ENCODE results near the gene VWF.
"Not testable (repeated sequence)": the region's sequence is repeated elsewhere in the genome, so short reads cannot be mapped to it uniquely, and the experiment has no call there.

Gene VWF

GRCh38 chr12:6145564-6145963 lies 21.1 kb upstream of the VWF start:
- no peak for DNase-seq (ENCODE audit: low read depth)

DNA sequence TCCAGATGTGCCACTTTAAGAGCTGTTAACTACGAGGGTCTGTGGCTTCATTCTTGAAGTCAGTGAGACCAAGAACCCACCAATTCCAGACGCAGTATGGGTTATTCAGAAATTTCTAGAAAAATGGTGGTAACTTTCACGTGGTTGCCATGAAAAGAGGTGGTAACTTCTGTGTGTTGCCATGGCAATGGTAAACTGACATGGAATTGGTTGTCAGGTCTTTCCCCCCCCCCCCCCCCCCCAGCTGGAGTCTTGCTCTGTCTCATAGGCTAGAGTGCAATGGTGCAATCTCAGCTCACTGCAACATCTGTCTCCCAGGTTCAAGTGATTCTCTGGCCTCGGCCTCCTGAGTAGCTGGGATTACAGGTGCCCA lies 18.8 kb upstream of the VWF start:
- DNase-seq (ENCODE audit: low read depth), result no peak

- not testable (repeated sequence) for DNase-seq (ENCODE audit: low read depth)
These were observed 18.2 kb upstream of the VWF start for GRCh38 chr12:6142368-6143302.

- DNase-seq (ENCODE audit: low read depth), result not testable (repeated sequence)
These were observed 17.4 kb upstream of the VWF start for GRCh38 chr12:6141731-6142367.

DNA sequence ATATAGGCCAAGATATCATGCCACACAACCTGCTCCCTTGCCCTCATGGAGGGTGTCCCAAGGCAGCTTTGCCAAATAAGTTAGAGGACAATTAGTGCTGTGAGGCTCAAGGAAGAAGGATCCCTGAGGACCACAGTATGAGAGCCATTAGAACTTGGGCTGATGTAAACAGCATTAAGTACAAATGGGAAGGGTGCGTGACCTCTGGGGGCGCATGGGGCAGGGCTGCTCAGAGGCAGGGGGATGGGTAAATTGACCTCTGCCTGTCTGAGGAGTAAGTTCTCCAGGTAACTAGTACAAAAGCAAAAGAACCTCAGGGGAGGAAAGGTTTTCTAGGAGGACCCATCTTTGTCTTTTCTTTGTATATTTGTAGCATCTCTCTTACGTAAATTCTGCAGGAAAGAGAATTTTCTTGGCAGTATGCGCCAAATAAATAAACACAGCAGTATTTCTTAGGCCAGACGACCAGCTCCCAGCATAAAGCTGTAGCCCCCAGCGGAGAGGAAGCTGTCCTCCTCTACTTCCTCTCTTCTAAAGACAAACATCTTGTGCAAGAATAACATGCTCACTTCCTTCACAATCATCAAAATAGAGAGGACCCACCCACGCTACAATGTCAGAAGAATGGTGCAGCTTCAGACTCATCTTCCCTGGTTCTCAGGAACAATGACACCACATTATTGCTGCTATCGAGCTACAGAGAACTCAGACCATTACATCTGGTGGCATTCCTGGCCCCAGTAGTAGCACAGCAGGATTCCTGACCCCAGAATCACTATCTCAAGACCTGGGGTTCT lies 16.4 kb upstream of the VWF start:
- no peak for DNase-seq (ENCODE audit: low read depth)

DNA sequence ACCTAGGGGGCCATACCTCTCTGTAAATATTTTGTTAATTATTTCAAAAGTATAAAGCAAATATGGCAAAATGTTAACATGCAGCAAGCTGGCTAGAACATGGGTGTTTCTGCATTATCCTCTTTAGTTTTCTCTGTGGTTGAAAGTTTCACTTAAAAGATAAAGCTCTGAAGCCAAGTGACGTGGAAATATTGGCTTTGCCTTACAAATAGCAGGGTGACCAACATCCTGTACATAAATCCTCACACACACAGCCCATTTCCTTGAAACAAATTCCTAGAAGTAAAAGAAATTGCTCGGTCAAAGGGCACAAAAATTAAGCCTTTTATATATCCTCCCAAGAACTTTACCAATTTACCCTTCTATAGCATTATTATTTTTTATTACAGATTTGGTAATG lies 10.6 kb upstream of the VWF start:
- no peak for DNase-seq (ENCODE audit: low read depth)

DNA sequence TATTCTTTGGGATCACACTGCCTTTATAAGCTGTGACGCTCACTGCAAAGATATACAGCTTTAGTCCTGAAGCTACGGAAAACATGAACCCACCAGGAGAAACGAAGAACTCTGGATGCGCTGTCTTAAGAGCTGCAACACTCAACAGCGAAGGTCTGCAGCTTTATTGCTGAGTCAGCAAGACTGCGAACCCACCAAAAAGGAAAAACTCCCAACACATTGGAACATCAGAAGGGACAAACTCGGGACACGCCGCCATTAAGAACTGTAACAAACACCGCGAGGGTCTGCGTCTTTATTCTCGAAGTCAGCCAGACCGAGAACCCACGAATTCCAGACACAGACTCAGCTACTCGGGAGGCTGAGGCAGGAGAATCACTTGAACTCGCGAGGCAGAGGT lies 9.2 kb upstream of the VWF start:
- DNase-seq (ENCODE audit: low read depth), result no peak

DNA sequence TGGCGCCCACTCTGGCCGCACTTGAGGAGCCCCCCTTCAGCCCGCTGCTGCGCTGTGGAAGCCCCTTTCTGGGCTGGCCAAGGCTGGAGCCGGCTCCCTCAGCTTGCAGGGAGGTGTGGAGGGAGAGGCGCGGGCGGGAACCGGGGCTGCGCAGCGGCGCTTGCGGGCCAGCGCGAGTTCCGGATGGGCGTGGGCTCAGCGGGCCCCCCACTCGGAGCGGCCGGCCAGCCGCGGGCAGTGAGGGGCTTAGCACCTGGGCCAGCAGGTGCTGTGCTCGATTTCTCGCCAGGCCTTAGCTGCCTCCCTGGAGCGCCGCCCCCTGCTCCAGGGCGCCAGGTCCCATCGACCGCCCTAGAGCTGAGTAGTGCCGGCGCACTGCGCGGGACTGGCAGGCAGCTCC lies 8.0 kb upstream of the VWF start:
- DNase-seq (ENCODE audit: low read depth), result no peak

DNA sequence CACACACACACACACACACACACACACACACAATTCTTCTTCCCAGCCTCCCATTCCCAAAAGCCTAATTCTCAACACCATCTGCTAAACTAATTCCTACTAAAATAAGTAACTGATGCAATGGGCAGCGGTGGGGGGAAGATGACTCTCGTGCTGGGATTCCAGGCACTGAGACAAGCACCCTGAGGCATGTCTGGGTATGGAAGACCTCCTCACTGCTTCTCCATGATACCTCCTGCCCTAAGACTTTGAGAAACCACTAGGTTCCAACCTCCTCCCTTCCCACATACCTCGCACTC lies 789 bp upstream of the VWF start:
- no peak for DNase-seq (ENCODE audit: low read depth)

- DNase-seq (ENCODE audit: low read depth), result no peak
These were observed 1.2 kb downstream of the VWF start for GRCh38 chr12:6123258-6123657.

DNA sequence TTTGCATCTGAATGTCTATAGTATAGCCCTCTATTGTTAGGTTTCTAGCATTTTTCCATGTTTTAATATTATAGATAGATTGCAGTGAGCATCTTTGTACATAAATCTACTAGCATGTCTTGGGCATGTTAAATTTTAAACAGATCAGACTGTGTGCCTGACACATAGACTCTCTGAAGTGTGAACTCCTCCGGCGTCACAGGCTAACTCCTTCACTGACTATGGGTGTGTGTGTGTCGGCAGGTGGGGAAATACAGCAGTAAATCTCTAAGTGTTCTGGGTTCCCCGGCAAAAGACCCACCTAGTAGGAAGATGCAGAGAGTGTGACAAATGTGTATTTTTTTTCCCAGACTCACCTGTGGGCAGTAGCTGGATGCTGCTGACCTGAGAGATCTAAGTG lies 2.3 kb downstream of the VWF start:
- DNase-seq (ENCODE audit: low read depth), result no peak

GRCh38 chr12:6120796-6121473 lies 3.5 kb downstream of the VWF start:
- no peak for DNase-seq (ENCODE audit: low read depth)

DNA sequence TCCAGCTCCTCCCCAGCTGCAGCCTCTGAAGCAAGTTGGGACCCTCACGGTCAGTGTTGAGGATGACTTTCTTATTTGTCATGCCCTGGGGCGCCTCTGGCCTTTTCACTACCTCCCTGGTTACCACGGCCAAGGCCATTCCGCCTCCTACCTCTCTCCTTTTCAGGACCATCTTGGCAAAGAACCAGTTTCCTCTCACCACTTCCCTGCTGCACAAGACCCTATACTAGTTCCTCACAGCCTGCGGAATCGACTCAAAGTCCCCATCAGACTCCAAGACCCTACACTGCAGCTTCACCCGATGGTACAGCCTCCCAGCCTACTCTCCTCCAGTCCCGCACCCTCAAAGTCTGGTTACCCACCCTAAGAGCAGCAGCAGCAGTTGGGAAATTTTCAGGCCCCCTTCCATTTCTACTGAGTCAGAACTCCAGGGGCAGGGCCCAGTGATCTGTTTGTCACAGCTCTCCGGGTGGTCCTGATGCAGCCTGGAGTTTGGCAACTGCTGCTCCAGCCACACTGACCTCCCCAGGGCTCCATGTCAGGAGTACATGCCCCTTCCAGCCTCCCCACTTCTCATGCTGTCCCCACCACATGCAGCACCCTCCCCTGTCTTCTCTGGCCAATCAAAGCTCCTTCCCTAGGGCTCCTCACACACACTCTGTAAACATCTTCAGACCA lies 5.4 kb downstream of the VWF start:
- no peak for DNase-seq (ENCODE audit: low read depth)

- DNase-seq (ENCODE audit: low read depth), result no peak
These were observed 7.9 kb downstream of the VWF start for GRCh38 chr12:6116471-6117021.

DNA sequence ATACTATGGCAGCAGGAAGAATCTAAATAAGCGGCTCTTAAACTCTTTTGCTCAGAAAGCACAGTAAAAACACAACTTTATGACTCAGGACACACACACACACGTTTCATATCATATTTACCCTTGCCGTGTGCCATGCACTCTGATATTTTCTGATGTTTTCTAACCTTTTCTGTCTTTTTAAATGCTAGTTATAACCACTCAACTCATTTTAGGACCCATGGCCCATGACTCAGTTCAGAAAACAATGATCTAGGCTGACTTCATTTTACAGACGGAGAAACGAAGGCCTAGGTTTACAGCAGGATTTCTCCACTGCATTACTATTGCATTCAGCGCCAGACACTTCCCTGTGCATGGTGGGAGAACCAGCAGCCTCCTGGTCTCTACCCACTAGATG lies 9.1 kb downstream of the VWF start:
- no peak for DNase-seq (ENCODE audit: low read depth)

DNA sequence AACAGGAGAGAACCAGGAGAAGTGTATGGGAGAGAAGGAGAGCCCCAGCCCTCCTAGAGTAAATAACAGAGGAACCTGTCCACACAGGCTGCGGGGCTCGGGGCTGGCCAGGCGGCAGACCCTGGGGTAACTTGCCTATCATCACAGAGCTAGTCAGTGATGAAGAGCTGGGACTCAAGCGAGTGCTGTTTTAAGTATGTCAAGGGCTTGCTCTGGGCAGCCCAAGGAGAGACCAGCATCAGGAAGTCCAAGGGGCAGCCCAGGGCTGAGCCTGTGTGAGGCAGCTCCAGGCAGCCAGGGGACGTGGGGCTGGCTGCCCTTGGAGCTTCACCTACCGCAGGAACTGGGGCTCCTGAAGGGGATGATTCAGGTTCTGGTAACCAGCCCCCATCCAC lies 10.0 kb downstream of the VWF start:
- no peak for DNase-seq (ENCODE audit: low read depth)

DNA sequence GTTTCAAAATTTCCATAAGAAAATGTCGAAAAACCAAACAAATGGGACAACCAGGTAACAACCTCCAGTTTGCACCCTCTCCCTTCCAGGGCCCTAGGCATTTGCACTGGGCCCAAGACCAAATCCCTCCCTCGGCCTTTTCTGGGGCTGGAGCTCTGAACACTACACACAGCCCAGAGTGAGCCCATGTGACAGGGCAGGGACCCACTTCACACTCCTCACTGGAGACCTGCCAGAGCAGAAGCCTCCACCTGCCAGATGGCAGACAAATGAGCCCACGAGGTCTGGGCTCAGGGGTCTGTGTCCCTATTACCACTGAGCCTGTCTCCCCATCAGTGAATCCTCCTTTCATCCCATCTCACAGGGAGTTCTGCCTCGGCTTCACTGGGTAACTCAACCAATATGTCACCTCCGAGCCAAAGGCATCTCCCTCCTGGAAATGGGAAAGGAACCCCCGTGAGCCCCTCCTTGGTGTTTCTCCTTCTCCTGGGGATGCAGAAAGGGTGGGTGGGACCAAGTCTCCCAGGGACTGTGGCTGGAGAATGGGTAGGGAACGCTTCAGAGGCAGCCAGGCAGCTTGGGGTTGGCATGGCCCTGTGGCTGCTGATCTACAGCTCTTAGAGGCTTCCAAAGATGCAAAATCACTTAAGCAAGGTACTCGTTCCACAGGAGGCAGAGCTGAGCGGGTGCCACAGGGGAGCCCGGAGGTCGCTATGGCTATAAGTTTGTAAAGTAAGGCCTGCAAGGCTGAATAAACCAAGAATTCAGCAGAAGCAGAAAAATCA lies 10.6 kb downstream of the VWF start:
- DNase-seq (ENCODE audit: low read depth), result no peak

GRCh38 chr12:6112004-6112403 lies 12.5 kb downstream of the VWF start:
- no peak for DNase-seq (ENCODE audit: low read depth)

DNA sequence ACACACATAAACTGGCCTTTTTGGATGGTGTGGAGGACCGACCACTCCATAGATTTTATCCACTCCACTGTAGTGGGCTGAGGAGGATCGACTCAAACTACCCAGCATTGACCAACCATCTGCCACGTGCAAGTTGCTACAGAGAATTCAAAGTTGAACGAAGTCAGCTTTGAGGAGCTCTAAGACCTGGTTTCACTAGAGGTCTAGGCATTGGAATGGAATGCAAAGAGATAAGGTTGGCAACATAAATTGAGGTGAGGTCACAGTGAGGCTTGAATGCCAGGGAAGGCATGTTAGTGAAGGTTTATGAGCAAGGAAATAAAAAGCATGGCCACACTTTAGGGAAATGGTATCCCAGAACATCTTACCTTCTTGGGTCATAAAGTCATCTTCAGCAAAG lies 14.5 kb downstream of the VWF start:
- DNase-seq (ENCODE audit: low read depth), result no peak

GRCh38 chr12:6106218-6106617 lies 18.3 kb downstream of the VWF start:
- DNase-seq (ENCODE audit: low read depth), result no peak

DNA sequence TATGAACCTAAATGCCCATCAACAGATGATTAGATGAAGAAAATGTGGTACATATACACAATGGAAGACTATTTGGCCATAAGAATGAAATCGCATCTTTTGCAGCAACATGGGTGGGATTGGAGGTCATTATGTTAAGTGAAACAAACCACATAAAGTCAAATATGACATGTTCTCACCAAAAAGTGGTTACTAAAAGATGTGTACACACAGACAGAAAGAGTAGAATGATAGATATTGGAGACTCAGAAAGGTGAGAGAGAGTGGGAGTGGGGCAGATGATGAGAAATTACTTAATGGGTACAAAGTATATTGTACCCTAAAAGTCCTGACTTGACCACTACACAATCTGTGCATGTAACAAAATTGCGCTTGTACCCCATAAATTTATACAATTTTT lies 19.6 kb downstream of the VWF start:
- DNase-seq (ENCODE audit: low read depth), result no peak

Data from stimulated activated CD8-positive, alpha-beta memory T cell treated with anti-CD3 and anti-CD28 coated beads, Interleukin-7, amount 100 ng/mL, for 24 hours (primary cell).